B cell (primary cell): Measurements from ENCODE around the gene ARFGEF2.

Experiments
- CTCF ChIP-seq: fragments of 200-600 bp; IDR thresholded peaks from one replicate; pipeline ENCODE4 v1.8.0; 2022; ENCODE audit warnings: antibody characterized with exemption, mild to moderate bottlenecking
- EZH2 ChIP-seq: IDR thresholded peaks from 2 replicates; pipeline ENCODE4 v1.6.1; 2012; ENCODE audit warnings: borderline replicate concordance, low read depth, mild to moderate bottlenecking, moderate library complexity, low read length; ENCODE audit not compliant: insufficient read depth, poor library complexity, severe bottlenecking

- no peak for TF ChIP-seq CTCF
- no peak for TF ChIP-seq EZH2
Measured at GRCh38 chr20:48919336-48919881, 2.1 kb upstream of the ARFGEF2 start.
